ENCODE results near the gene AGFG1.

Gene AGFG1

DNA sequence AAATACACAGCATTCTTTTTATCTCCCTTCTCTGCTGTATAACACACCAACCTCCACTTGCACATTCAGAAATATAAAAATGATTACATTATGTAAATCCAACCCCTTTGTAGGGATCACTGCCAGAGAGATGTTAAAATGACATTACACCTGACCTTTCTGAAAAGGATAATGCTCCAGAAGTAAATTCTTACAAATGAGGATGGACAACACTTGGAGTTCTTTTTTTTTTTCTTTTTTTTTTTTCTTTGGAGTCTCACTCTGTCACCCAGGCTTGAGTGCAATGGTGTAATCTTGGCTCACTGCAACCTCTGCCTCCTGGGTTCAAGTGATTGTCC, 20.3 kb upstream of the AGFG1 start:
- no peak overlapping the region for H3K4me3 ChIP-seq (ENCODE audit: control insufficient read depth, low read depth, low read length)
- TF ChIP-seq, protein P1, sequence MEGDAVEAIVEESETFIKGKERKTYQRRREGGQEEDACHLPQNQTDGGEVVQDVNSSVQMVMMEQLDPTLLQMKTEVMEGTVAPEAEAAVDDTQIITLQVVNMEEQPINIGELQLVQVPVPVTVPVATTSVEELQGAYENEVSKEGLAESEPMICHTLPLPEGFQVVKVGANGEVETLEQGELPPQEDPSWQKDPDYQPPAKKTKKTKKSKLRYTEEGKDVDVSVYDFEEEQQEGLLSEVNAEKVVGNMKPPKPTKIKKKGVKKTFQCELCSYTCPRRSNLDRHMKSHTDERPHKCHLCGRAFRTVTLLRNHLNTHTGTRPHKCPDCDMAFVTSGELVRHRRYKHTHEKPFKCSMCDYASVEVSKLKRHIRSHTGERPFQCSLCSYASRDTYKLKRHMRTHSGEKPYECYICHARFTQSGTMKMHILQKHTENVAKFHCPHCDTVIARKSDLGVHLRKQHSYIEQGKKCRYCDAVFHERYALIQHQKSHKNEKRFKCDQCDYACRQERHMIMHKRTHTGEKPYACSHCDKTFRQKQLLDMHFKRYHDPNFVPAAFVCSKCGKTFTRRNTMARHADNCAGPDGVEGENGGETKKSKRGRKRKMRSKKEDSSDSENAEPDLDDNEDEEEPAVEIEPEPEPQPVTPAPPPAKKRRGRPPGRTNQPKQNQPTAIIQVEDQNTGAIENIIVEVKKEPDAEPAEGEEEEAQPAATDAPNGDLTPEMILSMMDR (IDR thresholded peaks at IDR 0.05; ENCODE audit: control insufficient read depth, insufficient read depth, low read depth, low read length, missing control alignments), result no peak

DNA sequence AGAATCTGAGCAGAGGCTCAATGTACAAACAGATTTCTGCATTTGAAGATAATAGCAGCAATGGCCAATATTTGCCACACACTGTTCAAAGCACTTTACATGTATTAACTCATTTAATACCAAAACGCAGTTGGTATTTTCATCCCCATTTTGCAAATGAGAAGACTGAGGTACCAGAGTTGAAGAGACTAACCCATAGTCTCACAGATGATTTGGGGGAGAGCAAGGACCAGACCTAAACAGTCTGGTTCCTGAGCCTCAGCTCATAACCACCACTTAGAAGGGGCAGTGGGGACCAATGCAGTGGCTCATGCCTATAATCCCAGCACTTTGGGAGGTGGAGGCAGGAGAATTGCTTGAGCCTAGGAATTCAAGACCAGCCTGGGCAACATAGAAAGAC, 18.1 kb upstream of the AGFG1 start:
- no peak overlapping the region for H3K4me3 ChIP-seq (ENCODE audit: control insufficient read depth, low read depth, low read length)
- TF ChIP-seq, protein P1 (IDR thresholded peaks at IDR 0.05; ENCODE audit: control insufficient read depth, insufficient read depth, low read depth, low read length, missing control alignments), result no peak
- DNase-seq (ENCODE audit: low read depth), result no peak

More for the DNA sequence above, 20.3 kb upstream of the AGFG1 start:
- DNase-seq (ENCODE audit: low read depth), result no peak

DNA sequence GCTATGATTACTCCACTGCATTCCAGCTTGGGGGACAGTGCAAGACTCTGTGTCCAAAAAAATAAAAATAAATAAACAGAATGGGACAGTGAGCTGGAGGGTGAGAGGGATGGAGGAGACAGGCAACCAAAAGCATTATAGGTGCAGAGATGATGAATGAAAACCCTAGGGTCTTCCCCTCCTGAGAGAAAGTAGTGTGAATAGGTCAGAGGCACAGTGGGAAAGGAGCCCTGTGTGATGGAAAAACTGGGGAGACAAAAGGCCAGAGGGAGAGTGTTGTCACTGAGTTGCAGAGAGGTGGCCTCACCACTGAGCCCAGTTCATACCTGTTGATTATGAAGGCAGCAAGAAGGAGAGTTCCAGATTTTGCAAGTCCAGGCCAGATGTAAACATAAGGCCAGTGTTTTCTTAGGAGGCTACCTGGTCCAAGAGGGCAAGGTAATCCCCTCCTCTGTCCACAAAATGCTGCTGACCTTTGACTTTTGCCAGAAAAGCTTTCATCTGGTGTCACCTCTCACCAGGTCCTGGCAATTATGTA, 17.6 kb upstream of the AGFG1 start:
- no peak for DNase-seq (ENCODE audit: low read depth)

DNA sequence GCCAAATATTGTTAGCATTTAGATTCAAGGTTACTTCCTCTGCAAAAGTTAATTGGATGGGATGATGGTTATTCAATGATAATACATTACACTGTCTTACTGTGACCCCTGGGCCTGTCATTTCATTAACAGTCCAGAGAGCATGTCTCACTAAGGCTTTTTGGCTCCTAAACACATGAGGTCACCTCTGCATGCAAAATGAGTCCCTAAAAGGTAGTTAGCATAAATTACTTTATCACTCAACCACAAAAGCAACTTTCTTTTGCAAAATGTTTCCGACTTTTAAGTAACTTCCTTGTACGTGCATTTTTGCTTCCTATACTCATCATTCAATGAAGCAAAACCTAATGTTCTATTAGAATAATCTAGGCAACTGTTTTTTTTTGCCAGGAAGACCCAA, 16.8 kb upstream of the AGFG1 start:
- H3K4me3 ChIP-seq (ENCODE audit: control insufficient read depth, low read depth, low read length), result no peak overlapping the region
- TF ChIP-seq, protein P1 (IDR thresholded peaks at IDR 0.05; ENCODE audit: control insufficient read depth, insufficient read depth, low read depth, low read length, missing control alignments), result no peak
- DNase-seq (ENCODE audit: low read depth), result no peak

More for the DNA sequence above, 17.6 kb upstream of the AGFG1 start:
- no peak overlapping the region for H3K4me3 ChIP-seq (ENCODE audit: control insufficient read depth, low read depth, low read length)
- TF ChIP-seq, protein P1 (IDR thresholded peaks at IDR 0.05; ENCODE audit: control insufficient read depth, insufficient read depth, low read depth, low read length, missing control alignments), result no peak

DNA sequence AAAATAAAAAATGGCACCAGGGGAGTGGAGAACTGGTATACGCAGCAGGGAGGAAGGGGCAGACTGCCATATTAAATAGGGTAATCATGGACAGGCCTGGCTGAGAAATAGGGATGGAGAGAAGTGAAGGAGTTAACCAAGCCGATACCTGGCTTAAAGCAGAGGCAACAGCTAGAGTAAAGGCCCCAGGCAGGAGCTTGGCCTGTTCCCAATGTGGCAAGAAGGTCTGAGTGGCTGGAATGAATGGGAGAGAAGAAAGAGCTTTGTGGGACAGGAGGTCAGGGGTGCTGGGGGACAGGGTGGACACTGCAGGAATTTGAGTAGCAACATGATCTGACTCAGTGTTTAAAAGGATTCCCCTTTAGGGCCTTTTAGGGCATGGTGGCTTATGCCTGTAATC, 15.9 kb upstream of the AGFG1 start:
- TF ChIP-seq, protein P1 (IDR thresholded peaks at IDR 0.05; ENCODE audit: control insufficient read depth, insufficient read depth, low read depth, low read length, missing control alignments), result no peak
- no peak for DNase-seq (ENCODE audit: low read depth)
- H3K4me3 ChIP-seq (ENCODE audit: control insufficient read depth, low read depth, low read length), result no peak overlapping the region

DNA sequence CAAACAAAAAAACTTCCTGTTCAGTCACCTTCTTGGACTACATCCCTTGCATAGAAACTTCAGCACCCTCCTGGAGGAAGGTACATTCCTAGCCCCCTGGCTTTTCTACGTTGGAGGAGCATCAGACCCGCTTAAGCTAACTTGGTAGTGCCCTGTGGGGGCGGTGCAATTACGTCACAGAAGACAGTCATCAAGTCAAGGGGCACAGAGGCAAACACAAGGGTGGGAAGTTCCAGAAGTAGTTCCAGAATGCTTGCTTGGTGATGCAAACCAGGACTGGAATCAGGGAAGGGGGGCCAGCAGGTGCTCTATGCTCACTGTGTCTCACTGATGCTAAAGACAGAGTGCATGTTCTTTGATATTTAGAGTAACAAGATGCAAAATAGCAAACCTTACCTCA, 15.2 kb upstream of the AGFG1 start:
- no peak for DNase-seq (ENCODE audit: low read depth)
- TF ChIP-seq, protein P1 (IDR thresholded peaks at IDR 0.05; ENCODE audit: control insufficient read depth, insufficient read depth, low read depth, low read length, missing control alignments), result no peak
- H3K4me3 ChIP-seq (ENCODE audit: control insufficient read depth, low read depth, low read length), result no peak overlapping the region

DNA sequence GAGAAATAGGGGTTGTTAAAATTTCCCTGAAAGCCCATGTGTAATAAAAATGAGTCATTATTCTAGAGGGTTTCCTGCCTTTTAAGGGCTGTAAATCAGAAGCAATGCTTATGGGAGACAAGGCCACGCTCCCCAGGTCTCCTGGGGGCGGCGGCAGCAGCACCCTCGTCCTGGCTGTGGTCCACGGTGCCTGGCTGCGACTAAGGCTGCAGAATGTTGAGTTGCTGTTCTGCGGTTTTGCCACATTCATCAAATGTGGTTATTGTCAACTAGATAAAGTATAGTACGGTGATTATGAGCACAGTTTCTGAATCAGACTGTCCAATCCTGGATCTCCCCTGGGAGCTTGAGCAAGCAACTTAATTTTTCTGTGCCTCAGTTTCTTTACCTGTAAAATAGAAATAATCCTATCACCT, 11.9 kb upstream of the AGFG1 start:
- DNase-seq (ENCODE audit: low read depth), result peak; percentile 47
- TF ChIP-seq, protein P1 (IDR thresholded peaks at IDR 0.05; ENCODE audit: control insufficient read depth, insufficient read depth, low read depth, low read length, missing control alignments), result no peak
- no peak overlapping the region for H3K4me3 ChIP-seq (ENCODE audit: control insufficient read depth, low read depth, low read length)
